Measurements from ENCODE around the gene ZNF80.
A peak's percentile ranks its signal among the peaks of the same experiment; 100 is the strongest.

ZNF80 gene

DNA sequence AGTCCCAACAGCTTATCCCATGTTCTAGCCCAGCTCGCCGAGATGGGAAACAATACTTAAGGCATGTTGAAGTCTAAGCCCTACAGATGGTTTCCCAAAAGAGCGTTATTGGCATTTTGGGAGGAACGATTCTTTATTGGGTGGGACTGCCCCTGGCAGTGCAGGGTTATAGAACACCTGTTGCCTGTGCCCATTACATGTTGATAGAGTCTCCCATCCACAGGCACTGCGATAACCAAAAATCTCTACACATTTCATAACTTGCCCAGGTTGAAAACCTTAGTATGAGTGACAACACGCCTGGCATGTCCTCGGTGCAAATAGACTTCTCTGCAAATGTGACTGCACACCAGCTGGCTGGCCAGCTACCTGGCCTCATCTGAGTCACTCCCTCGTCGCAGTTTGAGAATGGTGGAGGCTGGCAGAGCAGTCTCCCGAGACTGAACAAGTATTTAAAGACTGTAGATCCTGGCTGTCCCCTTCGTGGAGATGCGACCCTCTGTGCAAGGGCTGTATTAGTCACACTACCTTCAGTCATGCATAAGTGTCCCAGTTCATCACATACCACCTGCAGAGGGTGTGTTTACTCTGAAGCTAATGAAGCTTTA, 18.7 kb downstream of the ZNF80 start:
- no peak for DNase-seq (ENCODE audit: low spot score)

- no peak for DNase-seq (ENCODE audit: low spot score)
These were observed 19.4 kb downstream of the ZNF80 start for GRCh38 chr3:114218006-114218405.

- DNase-seq (ENCODE audit: low spot score), result no peak
These were observed 20.1 kb downstream of the ZNF80 start for GRCh38 chr3:114217266-114217665.

DNA sequence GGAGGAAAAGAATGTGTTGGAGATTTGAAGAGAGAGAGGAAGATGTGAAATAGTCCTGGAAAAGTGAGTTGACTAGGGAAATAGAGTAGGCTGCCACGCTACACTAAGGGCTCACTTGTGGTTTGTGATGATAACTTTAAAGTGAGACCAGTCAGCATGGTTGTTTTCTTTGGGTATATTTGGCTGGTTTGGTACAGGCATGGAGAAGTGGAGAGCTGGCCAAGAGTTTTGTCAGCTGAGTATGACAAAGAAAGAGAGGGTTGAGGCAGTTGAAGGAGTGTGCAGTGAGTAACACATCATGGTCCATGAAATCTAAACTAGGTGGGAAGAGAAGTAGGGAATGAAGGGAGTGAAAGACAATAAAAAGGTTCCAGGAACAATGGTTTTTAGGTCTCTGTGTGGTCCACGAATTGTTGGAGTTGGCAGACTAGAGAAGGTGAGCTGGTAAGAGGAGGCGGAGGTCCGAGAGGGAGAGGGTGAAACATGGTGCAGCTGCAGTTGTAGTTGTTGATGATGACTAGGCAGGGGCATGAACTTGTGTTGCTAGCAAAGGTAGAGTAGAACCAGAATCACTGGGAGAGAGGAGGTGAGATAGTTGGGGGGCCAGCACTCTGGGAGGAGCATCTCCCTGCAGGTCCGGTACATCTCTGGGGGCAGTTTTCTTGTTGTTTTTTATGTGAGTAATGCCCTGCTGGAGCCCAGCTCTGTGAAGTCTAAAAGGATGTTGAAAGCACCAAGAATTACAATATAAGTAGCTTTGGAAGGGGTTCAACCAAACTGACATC, 21.0 kb downstream of the ZNF80 start:
- no peak for DNase-seq (ENCODE audit: low spot score)

- DNase-seq (ENCODE audit: low spot score), result no peak
These were observed 22.6 kb downstream of the ZNF80 start for GRCh38 chr3:114214542-114215341.

- DNase-seq (ENCODE audit: low spot score), result peak; percentile 14
These were observed 23.5 kb downstream of the ZNF80 start for GRCh38 chr3:114213627-114214541.

DNA sequence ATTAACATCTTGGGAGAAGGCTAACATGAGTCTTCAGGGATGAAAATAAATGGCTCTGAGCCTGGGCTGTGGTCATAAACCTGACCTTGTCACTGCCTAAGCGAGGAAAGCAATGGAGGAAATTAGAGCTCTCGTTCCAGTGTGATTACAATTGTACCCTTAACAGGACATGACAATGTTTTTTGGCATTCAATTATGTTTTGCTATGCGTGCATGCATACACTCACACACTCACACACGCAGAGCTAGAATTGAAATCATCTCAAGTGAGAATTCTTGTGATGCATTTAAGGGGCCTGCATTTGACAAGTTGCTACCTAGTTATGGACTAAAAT, 24.1 kb downstream of the ZNF80 start:
- no peak for DNase-seq (ENCODE audit: low spot score)

DNA sequence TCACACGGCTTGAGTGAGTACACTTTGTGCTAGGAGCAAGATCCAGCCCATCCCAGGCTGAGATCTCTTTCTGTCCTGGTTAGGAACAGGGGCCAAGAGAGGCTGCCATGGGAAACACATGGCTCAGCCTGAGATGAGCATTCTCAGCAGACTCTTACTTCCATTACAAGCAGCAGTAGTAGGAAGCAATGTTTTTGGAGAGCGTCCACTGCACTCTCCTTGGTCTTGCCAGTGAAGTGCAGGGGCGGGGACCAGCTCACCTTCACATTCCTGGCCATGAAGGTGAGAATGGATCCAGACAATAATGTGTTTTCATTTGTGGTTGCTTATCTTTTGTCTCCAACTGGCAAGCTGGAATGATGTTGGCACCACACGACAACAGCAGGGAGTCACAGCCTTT, 24.7 kb downstream of the ZNF80 start:
- no peak for DNase-seq (ENCODE audit: low spot score)

- no peak for DNase-seq (ENCODE audit: low spot score)
These were observed 29.6 kb downstream of the ZNF80 start for GRCh38 chr3:114207768-114208167.

DNA sequence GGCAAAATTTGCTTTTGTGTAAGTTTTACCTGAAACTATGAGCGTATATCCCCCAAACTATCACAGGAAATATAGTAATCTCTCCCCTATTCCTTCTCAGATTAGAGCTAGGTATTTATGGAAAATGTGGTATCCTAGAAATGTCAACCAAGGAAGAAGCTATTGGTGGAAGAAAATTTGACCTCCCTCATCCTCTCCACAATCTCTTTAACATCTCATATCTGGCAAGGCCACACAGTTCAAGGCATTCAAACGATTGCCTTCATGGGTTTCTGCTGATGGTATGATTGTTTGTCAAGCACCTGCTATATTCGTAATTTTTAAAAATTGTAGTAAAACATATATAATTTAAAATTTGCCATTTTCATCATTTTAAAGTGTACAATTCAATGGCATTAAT, 31.0 kb downstream of the ZNF80 start:
- no peak for DNase-seq (ENCODE audit: low spot score)

- DNase-seq (ENCODE audit: low spot score), result no peak
These were observed 31.8 kb downstream of the ZNF80 start for GRCh38 chr3:114205541-114205940.

DNA sequence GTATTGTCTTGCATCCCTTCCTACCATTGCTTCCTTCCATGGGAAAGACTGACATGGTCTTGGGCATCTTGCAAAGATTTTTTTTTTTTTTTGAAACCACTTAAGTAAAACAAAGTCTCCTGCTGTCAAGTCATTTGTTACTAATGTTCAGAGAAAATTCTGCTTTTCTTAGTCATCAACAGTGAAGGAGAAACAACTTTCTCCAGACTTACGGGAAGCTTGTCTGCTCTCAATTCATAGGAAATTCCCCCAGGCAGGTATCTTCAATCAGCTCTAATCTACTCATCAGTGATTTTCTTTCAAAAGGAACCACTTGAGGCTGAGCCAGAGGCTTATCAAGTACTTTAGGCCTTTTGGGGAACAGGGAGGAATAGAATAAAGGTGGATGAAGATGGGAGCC, 42.6 kb downstream of the ZNF80 start:
- DNase-seq (ENCODE audit: low spot score), result no peak

- DNase-seq (ENCODE audit: low spot score), result no peak
These were observed 45.2 kb downstream of the ZNF80 start for GRCh38 chr3:114192136-114192535.

DNA sequence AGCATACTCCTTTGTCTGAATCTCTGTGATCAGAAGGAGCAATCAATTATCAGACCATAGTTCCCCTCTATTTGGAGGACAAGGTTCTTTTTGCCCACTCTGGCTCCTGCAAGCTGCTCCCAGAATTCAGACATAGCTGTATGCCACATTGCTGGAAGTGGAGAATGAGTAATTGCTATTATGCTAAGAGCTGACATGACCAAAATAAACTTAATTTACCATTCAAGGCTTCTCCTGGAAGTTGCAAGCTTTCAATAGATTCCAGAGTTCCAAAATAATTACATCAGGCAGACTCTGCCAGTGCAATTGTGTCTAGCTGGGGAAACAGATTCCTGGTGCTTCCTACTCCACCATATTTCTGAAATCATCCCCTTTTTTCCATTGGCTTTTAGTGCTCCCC, 50.9 kb downstream of the ZNF80 start:
- DNase-seq (ENCODE audit: low spot score), result no peak

All from pons (tissue), 1 donor.